ENCODE data around the gene CCDC30. TPM values are rescaled to one million over a fixed set of nuclear protein-coding genes. Genes with fewer than 3 reads are reported as not detected.
"Not testable (repeated sequence)": the region's sequence is repeated elsewhere in the genome, so short reads cannot be mapped to it uniquely, and the experiment has no call there.

Gene CCDC30
- total and polyA plus RNA-seq, 7 experiments from 2014 or later, result 0.26 to 5.3 (median 4.0) TPM

- H3K36me3 Mint-ChIP-seq, result peaks cover 0 to 11% (median 4%) of the 10 kb centered on the region in 5 donors
- H3K4me3 ChIP-seq (ENCODE audit: low read length); DNase-seq; H3K4me1 Mint-ChIP-seq; H3K9me3 Mint-ChIP-seq; H3K36me3 ChIP-seq (ENCODE audit: control insufficient read depth in 2 of 3, insufficient read depth in 3 of 3, low read length in 3 of 3); H3K4me3 Mint-ChIP-seq; H3K27me3 ChIP-seq (ENCODE audit: control insufficient read depth in 2 of 2, insufficient read depth in 2 of 2, low read length in 2 of 2); ATAC-seq; H3K27ac ChIP-seq (ENCODE audit: low read depth, low read length); H3K27me3 Mint-ChIP-seq; POLR2A ChIA-PET; intact Hi-C loops (cut with micrococcal nuclease); H3K27ac Mint-ChIP-seq; H3K9me3 ChIP-seq (ENCODE audit: control insufficient read depth in 2 of 3, low read length in 3 of 3); H3K4me1 ChIP-seq (ENCODE audit: control insufficient read depth in 2 of 2, insufficient read depth in 2 of 2, low read length in 2 of 2): not testable (repeated sequence)
- CTCF ChIA-PET, result interaction anchor here (0.5 to 0.6 kb wide), 2 partner anchors 38 to 224 kb away, joined by 3 read pairs; no protein-coding TSS in a partner anchor
Measured at GRCh38 chr1:42477354-42477753, 14.3 kb downstream of the CCDC30 start.

- Histone ChIP-seq H3K9me3 (ENCODE audit: control insufficient read depth in 2 of 3, low read length in 3 of 3) (no peaks in the 10 kb centered on the region), H3K4me1 (ENCODE audit: control insufficient read depth in 2 of 2, insufficient read depth in 2 of 2, low read length in 2 of 2) (no peaks in the 10 kb centered on the region), H3K36me3 (ENCODE audit: control insufficient read depth in 2 of 3, insufficient read depth in 3 of 3, low read length in 3 of 3) (no peaks in the 10 kb centered on the region), H3K27me3 (ENCODE audit: control insufficient read depth in 2 of 2, insufficient read depth in 2 of 2, low read length in 2 of 2) (no peaks in the 10 kb centered on the region), H3K27ac (ENCODE audit: low read depth, low read length) (no peak overlapping the region), H3K4me3 (ENCODE audit: low read length) (no peak overlapping the region)
- Mint-ChIP-seq H3K4me3 (no peak overlapping the region), H3K27ac (no peak overlapping the region), H3K9me3 (no peaks in the 10 kb centered on the region), H3K36me3 (peaks cover 0 to 15% (median 8%) of the 10 kb centered on the region in 5 donors), H3K4me1 (peaks cover 0 to 2% (median 0%) of the 10 kb centered on the region in 7 donors), H3K27me3 (no peaks in the 10 kb centered on the region)
- DNase-seq (no peak), ATAC-seq (no peak)
- intact Hi-C loops (cut with micrococcal nuclease), result no loop called here
- ChIA-PET CTCF (interaction anchor here (0.5 kb wide), 1 partner anchor 223 kb away, joined by 3 read pairs; no protein-coding TSS in a partner anchor), POLR2A (no interaction called here)
Measured at GRCh38 chr1:42477775-42478174, 14.7 kb downstream of the CCDC30 start.

GRCh38 chr1:42479621-42480020 is 16.5 kb downstream of the CCDC30 start:
- CTCF ChIA-PET, result no interaction called here
- H3K27ac Mint-ChIP-seq, result no peak overlapping the region

GRCh38 chr1:42480921-42481320 is 17.8 kb downstream of the CCDC30 start:
- Histone ChIP-seq H3K9me3 (ENCODE audit: control insufficient read depth in 2 of 3, low read length in 3 of 3) (no peaks in the 10 kb centered on the region), H3K27ac (ENCODE audit: low read depth, low read length) (no peak overlapping the region), H3K27me3 (ENCODE audit: control insufficient read depth in 2 of 2, insufficient read depth in 2 of 2, low read length in 2 of 2) (no peaks in the 10 kb centered on the region), H3K36me3 (ENCODE audit: control insufficient read depth in 2 of 3, insufficient read depth in 3 of 3, low read length in 3 of 3) (no peaks in the 10 kb centered on the region), H3K4me1 (ENCODE audit: control insufficient read depth in 2 of 2, insufficient read depth in 2 of 2, low read length in 2 of 2) (no peaks in the 10 kb centered on the region), H3K4me3 (ENCODE audit: low read length) (no peak overlapping the region)
- Mint-ChIP-seq H3K27me3 (no peaks in the 10 kb centered on the region), H3K4me3 (no peak overlapping the region), H3K4me1 (peaks cover 0 to 2% (median 0%) of the 10 kb centered on the region in 7 donors), H3K36me3 (peaks cover 0 to 18% (median 13%) of the 10 kb centered on the region in 5 donors), H3K27ac (no peak overlapping the region), H3K9me3 (no peaks in the 10 kb centered on the region)
- intact Hi-C loops (cut with micrococcal nuclease), result no loop called here
- ChIA-PET POLR2A (no interaction called here), CTCF (no interaction called here)
- ATAC-seq (no peak), DNase-seq (no peak)

More at GRCh38 chr1:42479621-42480020, 16.5 kb downstream of the CCDC30 start:
- Mint-ChIP-seq H3K9me3 (no peaks in the 10 kb centered on the region), H3K4me3 (no peak overlapping the region), H3K36me3 (peaks cover 0 to 18% (median 13%) of the 10 kb centered on the region in 5 donors), H3K4me1 (peaks cover 0 to 2% (median 0%) of the 10 kb centered on the region in 7 donors), H3K27me3 (no peaks in the 10 kb centered on the region)
- Histone ChIP-seq H3K4me1 (ENCODE audit: control insufficient read depth in 2 of 2, insufficient read depth in 2 of 2, low read length in 2 of 2) (no peaks in the 10 kb centered on the region), H3K4me3 (ENCODE audit: low read length) (no peak overlapping the region), H3K9me3 (ENCODE audit: control insufficient read depth in 2 of 3, low read length in 3 of 3) (no peaks in the 10 kb centered on the region), H3K27ac (ENCODE audit: low read depth, low read length) (no peak overlapping the region), H3K27me3 (ENCODE audit: control insufficient read depth in 2 of 2, insufficient read depth in 2 of 2, low read length in 2 of 2) (no peaks in the 10 kb centered on the region), H3K36me3 (ENCODE audit: control insufficient read depth in 2 of 3, insufficient read depth in 3 of 3, low read length in 3 of 3) (no peaks in the 10 kb centered on the region)
- POLR2A ChIA-PET, result no interaction called here
- DNase-seq (no peak), ATAC-seq (no peak)
- intact Hi-C loops (cut with micrococcal nuclease), result no loop called here

- intact Hi-C loops (cut with micrococcal nuclease), result no loop called here
- no peaks in the 10 kb centered on the region for H3K9me3 ChIP-seq (ENCODE audit: control insufficient read depth in 2 of 3, low read length in 3 of 3)
- DNase-seq (no peak), ATAC-seq (no peak)
- POLR2A ChIA-PET, result no interaction called here
- H3K27me3 Mint-ChIP-seq, result no peaks in the 10 kb centered on the region
- H3K4me1 ChIP-seq (ENCODE audit: control insufficient read depth in 2 of 2, insufficient read depth in 2 of 2, low read length in 2 of 2), result no peaks in the 10 kb centered on the region
- H3K9me3 Mint-ChIP-seq, result no peaks in the 10 kb centered on the region
- peaks cover 0 to 2% (median 0%) of the 10 kb centered on the region in 7 donors for H3K4me1 Mint-ChIP-seq
- H3K4me3 ChIP-seq (ENCODE audit: low read length), result no peak overlapping the region
- CTCF ChIA-PET, result no interaction called here
- H3K36me3 ChIP-seq (ENCODE audit: control insufficient read depth in 2 of 3, insufficient read depth in 3 of 3, low read length in 3 of 3), result no peaks in the 10 kb centered on the region
- peaks cover 0 to 23% (median 17%) of the 10 kb centered on the region in 5 donors for H3K36me3 Mint-ChIP-seq
- no peak overlapping the region for H3K27ac Mint-ChIP-seq
- H3K27me3 ChIP-seq (ENCODE audit: control insufficient read depth in 2 of 2, insufficient read depth in 2 of 2, low read length in 2 of 2), result no peaks in the 10 kb centered on the region
- H3K27ac ChIP-seq (ENCODE audit: low read depth, low read length), result no peak overlapping the region
- no peak overlapping the region for H3K4me3 Mint-ChIP-seq
Measured at GRCh38 chr1:42482635-42483153, 19.6 kb downstream of the CCDC30 start.

- H3K27ac ChIP-seq (ENCODE audit: low read depth, low read length), result no peak overlapping the region
- intact Hi-C loops (cut with micrococcal nuclease), result no loop called here
- Mint-ChIP-seq H3K4me3 (no peak overlapping the region), H3K4me1 (peaks cover 0 to 2% (median 0%) of the 10 kb centered on the region in 7 donors), H3K27me3 (no peaks in the 10 kb centered on the region), H3K36me3 (peaks cover 0 to 24% (median 17%) of the 10 kb centered on the region in 5 donors), H3K9me3 (no peaks in the 10 kb centered on the region), H3K27ac (no peak overlapping the region)
- POLR2A ChIA-PET, result interaction anchor here (0.7 kb wide), 1 partner anchor 27 kb away, joined by 3 read pairs; no protein-coding TSS in a partner anchor
- CTCF ChIA-PET, result no interaction called here
- no peaks in the 10 kb centered on the region for H3K4me1 ChIP-seq (ENCODE audit: control insufficient read depth in 2 of 2, insufficient read depth in 2 of 2, low read length in 2 of 2)
- no peaks in the 10 kb centered on the region for H3K36me3 ChIP-seq (ENCODE audit: control insufficient read depth in 2 of 3, insufficient read depth in 3 of 3, low read length in 3 of 3)
- DNase-seq, result no peak
- no peaks in the 10 kb centered on the region for H3K9me3 ChIP-seq (ENCODE audit: control insufficient read depth in 2 of 3, low read length in 3 of 3)
- no peak for ATAC-seq
- H3K4me3 ChIP-seq (ENCODE audit: low read length), result no peak overlapping the region
- no peaks in the 10 kb centered on the region for H3K27me3 ChIP-seq (ENCODE audit: control insufficient read depth in 2 of 2, insufficient read depth in 2 of 2, low read length in 2 of 2)
Measured at GRCh38 chr1:42484382-42484781, 21.3 kb downstream of the CCDC30 start.

- DNase-seq (no peak), ATAC-seq (no peak)
- peaks cover 0 to 10% (median 2%) of the 10 kb centered on the region in 11 donors for H3K9me3 Mint-ChIP-seq
- CTCF ChIA-PET, result no interaction called here
- H3K4me1 ChIP-seq (ENCODE audit: control insufficient read depth in 2 of 2, insufficient read depth in 2 of 2, low read length in 2 of 2), result no peaks in the 10 kb centered on the region
- no peaks in the 10 kb centered on the region for H3K9me3 ChIP-seq (ENCODE audit: control insufficient read depth in 2 of 3, low read length in 3 of 3)
- H3K36me3 ChIP-seq (ENCODE audit: control insufficient read depth in 2 of 3, insufficient read depth in 3 of 3, low read length in 3 of 3), result no peaks in the 10 kb centered on the region
- H3K36me3 Mint-ChIP-seq, result peaks cover 2 to 29% (median 19%) of the 10 kb centered on the region in 5 donors
- POLR2A ChIA-PET, result no interaction called here
- H3K27ac Mint-ChIP-seq, result no peak overlapping the region
- no peaks in the 10 kb centered on the region for H3K4me1 Mint-ChIP-seq
- no peaks in the 10 kb centered on the region for H3K27me3 Mint-ChIP-seq
- H3K4me3 Mint-ChIP-seq, result no peak overlapping the region
- no peaks in the 10 kb centered on the region for H3K27me3 ChIP-seq (ENCODE audit: control insufficient read depth in 2 of 2, insufficient read depth in 2 of 2, low read length in 2 of 2)
- H3K4me3 ChIP-seq (ENCODE audit: low read length), result no peak overlapping the region
- no peak overlapping the region for H3K27ac ChIP-seq (ENCODE audit: low read depth, low read length)
- intact Hi-C loops (cut with micrococcal nuclease), result no loop called here
Measured at GRCh38 chr1:42490237-42490636, 27.2 kb downstream of the CCDC30 start.

Measured in naive thymus-derived CD4-positive, alpha-beta T cell (primary cell).